Measurements from ENCODE around the gene SERPINB6. TPM values are rescaled to one million over a fixed set of nuclear protein-coding genes. Genes with fewer than 3 reads are reported as not detected.
"Not testable (repeated sequence)": the region's sequence is repeated elsewhere in the genome, so short reads cannot be mapped to it uniquely, and the experiment has no call there.

The SERPINB6 gene
- total RNA-seq, 1 experiment from 2014 or later, result 62.5 TPM

DNA sequence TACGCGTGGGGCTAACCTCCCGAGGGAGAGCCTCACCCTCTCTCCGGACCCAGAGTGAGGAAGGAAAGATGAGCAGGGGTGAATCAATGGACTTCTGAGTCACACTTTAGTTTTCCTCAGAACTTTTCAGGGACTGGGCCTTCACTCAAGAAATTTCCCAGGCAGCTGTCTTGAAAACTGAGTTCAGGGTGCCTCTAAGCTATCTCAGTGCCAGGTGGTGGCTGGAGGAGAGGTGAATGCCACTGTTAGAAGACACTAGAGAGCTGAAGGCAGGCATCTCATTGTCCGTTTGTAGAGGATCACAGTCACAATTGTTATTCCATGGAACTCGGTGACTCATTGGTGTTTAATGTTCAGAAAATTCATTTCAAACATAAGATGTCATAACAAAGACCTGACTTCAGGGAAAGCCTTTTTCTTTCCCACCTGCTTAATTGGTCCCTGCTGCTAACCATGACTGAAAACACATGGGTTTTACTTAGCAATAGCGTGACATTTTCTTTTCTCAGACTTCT, 5.3 kb upstream of the SERPINB6 start:
- H3K9me3 ChIP-seq (replicated peaks), result no peaks in the 10 kb centered on the region
- no peaks in the 10 kb centered on the region for H3K36me3 ChIP-seq
- no peaks in the 10 kb centered on the region for H3K27me3 ChIP-seq
- no peak overlapping the region for H3K27ac ChIP-seq
- no peak overlapping the region for H3K4me3 ChIP-seq
- DNase-seq, result peak in 1 of 2 experiments; percentile 15
- H3K4me1 ChIP-seq, result no peaks in the 10 kb centered on the region

DNA sequence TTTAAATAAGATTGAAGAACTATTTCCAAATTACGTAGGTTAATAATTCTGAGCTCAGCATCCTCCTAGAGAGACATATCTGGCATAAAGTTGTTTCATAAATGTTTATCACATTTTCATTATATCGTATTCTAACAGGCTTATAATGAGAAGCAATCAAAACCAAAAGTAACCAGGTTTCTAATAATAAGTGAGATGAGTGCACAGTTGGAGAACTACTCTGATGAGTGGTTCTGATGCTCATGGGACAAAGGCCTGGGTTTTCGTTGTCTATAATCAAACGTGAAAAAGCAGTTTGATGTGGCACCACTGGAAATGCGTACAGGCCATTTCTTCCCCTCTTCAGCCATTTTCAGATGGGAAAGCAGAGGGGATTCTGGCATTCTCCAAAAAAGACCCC, 4.7 kb upstream of the SERPINB6 start:
- no peaks in the 10 kb centered on the region for H3K4me1 ChIP-seq
- no peaks in the 10 kb centered on the region for H3K27me3 ChIP-seq
- H3K27ac ChIP-seq, result no peak overlapping the region

DNA sequence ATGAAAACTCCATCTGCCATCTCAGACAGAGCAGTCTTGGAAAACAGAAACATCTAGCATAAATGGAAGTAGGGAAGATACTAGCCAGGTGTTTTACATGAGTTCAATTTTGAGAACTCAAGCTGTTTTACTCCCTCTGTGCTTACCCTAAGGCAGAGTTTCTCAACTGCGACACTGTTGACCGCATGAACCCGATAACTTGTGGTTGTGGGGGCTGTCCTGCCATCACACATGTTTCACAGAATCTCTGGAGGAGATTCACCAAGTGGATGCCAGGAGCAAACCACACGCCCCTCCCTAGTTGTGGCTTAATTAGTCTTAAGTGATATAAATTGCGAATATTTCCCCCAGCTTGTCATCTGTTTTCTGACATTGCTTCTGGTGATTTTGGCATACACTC, 2.3 kb upstream of the SERPINB6 start:
- H3K27ac ChIP-seq, result no peak overlapping the region
- DNase-seq, result no peak
- H3K9me3 ChIP-seq (replicated peaks), result no peaks in the 10 kb centered on the region
- H3K27me3 ChIP-seq, result no peaks in the 10 kb centered on the region
- no peaks in the 10 kb centered on the region for H3K36me3 ChIP-seq
- H3K4me3 ChIP-seq, result no peak overlapping the region
- peaks cover 3% of the 10 kb centered on the region for H3K4me1 ChIP-seq

More for the DNA sequence above, 4.7 kb upstream of the SERPINB6 start:
- H3K36me3 ChIP-seq, result no peaks in the 10 kb centered on the region
- no peak overlapping the region for H3K4me3 ChIP-seq
- DNase-seq, result no peak
- no peaks in the 10 kb centered on the region for H3K9me3 ChIP-seq (replicated peaks)

DNA sequence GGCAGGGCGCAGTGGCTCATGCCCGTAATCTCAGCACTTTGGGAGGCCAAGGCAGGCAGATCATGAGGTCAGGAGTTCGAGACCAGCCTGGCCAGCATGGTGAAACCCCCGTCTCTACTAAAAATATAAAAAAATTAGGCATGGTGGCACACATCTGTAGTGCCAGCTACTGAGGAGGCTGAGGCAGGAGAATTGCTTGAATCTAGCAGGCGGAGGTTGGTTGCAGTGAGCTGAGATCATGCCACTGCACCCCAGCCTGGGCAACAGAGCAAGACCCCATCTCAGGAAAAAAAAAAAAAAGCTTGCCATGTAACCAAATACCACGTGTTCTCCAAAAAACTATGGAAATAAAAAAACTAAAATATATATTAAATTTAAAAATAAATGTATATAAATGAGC, 1.8 kb upstream of the SERPINB6 start:
- H3K9me3 ChIP-seq (replicated peaks); H3K36me3 ChIP-seq; H3K4me3 ChIP-seq; H3K27me3 ChIP-seq; DNase-seq; H3K4me1 ChIP-seq; H3K27ac ChIP-seq: not testable (repeated sequence)

DNA sequence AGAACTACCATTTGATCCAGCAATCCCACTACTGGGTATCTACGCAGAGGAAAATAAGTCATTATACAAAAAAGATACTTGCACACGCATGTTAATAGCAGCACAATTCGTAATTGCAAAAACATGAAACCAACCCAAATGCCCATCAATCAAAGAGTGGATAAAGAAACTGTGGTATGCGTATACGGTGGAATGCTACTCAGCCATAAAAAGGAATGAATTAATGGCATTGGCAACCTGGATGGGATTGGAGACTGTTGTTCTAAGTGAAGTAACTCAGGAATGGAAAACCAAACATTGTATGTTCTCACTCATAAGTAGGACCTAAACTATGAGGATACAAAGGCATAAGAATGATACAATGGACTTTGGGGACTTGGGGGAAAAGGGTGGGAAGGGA, 1.3 kb upstream of the SERPINB6 start:
- peak overlapping the region; percentile 92 for H3K4me3 ChIP-seq
- not testable (repeated sequence) for H3K27ac ChIP-seq; H3K27me3 ChIP-seq; H3K4me1 ChIP-seq; H3K36me3 ChIP-seq; DNase-seq; H3K9me3 ChIP-seq (replicated peaks)

DNA sequence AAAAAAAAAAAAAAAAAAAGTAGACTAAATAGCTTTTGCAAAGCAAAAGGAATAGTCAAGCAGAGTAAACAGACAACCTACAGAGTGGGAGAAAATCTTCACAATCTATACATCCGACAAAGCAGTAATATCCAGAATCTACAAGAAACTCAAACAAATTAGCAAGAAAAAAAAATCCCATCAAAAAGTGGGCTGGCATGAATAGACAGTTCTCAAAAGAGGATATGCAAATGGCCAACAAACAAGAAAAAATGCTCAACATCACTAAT, 786 bp upstream of the SERPINB6 start:
- H3K36me3 ChIP-seq; H3K27me3 ChIP-seq; H3K4me1 ChIP-seq; H3K9me3 ChIP-seq (replicated peaks): not testable (repeated sequence)
- DNase-seq, result peak in 1 of 2 experiments; percentile 6
- Histone ChIP-seq H3K4me3 (peak overlapping the region; percentile 92), H3K27ac (peak overlapping the region; percentile 93)

DNA sequence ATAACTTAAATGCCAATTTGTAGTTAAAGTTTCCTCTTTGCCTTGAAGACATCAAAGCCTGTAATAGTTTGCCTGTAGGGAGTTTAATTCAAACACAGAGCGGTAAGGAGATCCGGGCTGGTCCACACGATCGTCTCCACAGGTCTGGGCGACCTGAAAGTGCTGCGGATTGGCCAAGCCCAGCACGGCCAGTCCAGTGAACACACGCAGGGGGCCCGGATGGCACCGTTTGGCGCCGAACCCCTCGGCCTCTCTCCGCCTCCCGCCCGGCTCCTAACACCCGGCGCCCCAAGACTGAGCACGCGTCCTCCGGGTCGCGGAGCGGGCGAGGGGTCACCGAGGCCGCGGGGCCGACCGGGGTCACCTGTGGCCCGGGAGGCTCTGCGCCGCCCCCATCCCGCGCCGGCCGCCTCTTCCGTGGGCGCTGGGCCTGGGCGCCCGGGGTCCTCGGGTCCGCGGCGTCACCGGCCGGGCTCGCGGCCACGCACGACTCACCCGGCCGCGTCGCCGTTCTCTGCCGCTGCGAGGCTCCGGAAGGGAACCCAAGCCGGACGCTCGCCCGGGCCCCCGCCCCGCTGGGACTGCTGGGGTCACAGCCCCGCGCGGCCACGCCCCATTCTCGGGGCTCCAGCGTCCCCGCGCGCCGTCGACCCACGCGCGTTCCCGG, 481 bp downstream of the SERPINB6 start:
- DNase-seq, result peak; percentile 53 to 57
- H3K9me3 ChIP-seq (replicated peaks), result no peaks in the 10 kb centered on the region

DNA sequence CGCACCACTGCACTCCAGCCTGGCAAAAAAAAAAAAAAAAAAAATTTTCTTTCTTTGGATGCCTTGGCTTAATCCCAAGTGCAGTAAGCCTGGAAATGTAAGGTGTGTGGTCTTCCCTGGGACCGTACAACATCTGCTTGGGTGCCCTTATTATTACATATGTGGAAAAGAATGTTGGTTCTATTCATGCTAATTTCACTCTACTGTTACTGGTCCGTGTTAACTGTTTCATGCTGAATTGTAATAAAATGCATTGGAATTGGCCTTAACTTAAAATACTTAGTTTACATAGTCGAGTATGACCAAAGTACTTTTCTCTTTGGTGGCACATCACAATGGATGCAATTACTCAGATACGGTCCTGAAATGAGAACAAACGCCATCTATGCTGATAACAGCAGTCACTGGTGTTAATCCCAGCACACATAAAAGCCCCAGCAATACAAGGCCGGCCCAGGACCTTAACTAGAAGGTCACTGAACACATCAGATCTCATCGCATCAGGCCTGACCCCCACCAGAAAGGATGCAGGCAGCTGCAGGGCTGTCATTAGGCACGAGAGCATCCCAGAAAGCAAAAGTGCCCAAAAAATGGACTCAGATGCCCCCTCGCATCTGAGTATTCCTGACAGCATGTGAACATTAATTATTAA, 1.2 kb downstream of the SERPINB6 start:
- Histone ChIP-seq H3K27ac (peak overlapping the region; percentile 93), H3K4me3 (peak overlapping the region; percentile 92), H3K9me3 (replicated peaks) (no peaks in the 10 kb centered on the region), H3K27me3 (no peaks in the 10 kb centered on the region), H3K36me3 (no peaks in the 10 kb centered on the region), H3K4me1 (peaks cover 3% of the 10 kb centered on the region)
- DNase-seq, result peak; percentile 56 to 58

More for the DNA sequence above, 481 bp downstream of the SERPINB6 start:
- peaks cover 3% of the 10 kb centered on the region for H3K4me1 ChIP-seq
- H3K4me3 ChIP-seq, result peak overlapping the region; percentile 92
- peak overlapping the region; percentile 93 for H3K27ac ChIP-seq
- H3K27me3 ChIP-seq, result no peaks in the 10 kb centered on the region
- H3K36me3 ChIP-seq, result no peaks in the 10 kb centered on the region

DNA sequence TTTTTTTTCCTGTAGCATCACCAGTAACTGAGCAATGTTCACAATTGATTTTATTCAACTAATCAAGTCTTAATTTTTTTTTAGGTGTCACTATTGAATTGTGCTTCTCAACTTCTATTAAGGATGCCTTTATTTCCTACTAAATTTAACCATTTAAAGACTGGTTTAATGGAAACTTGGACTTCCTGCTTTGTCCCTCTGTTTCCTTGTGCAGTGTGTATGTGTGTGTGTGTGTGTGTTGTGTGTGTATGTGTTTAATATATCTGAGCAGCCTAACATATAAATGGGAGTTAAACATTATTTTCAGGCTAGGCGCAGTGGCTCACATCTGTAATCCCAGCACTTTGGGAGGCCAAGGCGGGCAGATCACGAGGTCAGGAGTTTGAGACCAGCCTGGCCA, 1.8 kb downstream of the SERPINB6 start:
- H3K4me1 ChIP-seq, result peaks cover 3% of the 10 kb centered on the region
- H3K4me3 ChIP-seq, result no peak overlapping the region
- no peaks in the 10 kb centered on the region for H3K9me3 ChIP-seq (replicated peaks)
- no peak overlapping the region; the same call in 1 of the 2 replicates for H3K27ac ChIP-seq
- no peaks in the 10 kb centered on the region for H3K27me3 ChIP-seq
- H3K36me3 ChIP-seq, result no peaks in the 10 kb centered on the region
- no peak for DNase-seq

DNA sequence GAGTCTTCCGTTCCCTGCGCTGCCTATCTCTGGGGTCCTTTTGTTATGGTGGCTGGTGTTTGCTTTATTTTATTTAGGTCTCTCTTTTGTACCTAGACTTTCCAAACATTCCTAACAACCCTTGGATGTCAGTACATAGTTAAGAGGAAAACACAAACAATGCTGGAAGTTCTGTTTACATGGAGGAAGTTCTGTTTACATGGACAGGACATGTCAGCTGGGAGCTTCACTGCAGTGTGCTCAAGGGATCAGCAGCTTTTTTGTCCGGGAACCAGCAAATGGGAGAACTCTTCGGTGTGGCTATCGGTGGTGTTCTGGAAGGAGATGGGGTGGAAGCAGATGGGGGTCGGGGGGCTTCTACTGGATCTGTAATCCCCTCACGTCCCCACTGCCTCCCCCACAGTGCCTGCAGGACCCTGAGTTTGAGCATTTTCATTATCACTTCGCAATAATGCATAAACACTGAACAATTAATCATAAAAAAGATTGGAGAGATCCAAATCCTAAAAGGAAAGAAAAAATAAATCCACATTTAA, 2.7 kb downstream of the SERPINB6 start:
- no peaks in the 10 kb centered on the region for H3K27me3 ChIP-seq
- H3K36me3 ChIP-seq, result no peaks in the 10 kb centered on the region
- no peak for DNase-seq
- H3K27ac ChIP-seq, result no peak overlapping the region
- H3K4me3 ChIP-seq, result no peak overlapping the region
- no peaks in the 10 kb centered on the region for H3K9me3 ChIP-seq (replicated peaks)
- H3K4me1 ChIP-seq, result peaks cover 3% of the 10 kb centered on the region

DNA sequence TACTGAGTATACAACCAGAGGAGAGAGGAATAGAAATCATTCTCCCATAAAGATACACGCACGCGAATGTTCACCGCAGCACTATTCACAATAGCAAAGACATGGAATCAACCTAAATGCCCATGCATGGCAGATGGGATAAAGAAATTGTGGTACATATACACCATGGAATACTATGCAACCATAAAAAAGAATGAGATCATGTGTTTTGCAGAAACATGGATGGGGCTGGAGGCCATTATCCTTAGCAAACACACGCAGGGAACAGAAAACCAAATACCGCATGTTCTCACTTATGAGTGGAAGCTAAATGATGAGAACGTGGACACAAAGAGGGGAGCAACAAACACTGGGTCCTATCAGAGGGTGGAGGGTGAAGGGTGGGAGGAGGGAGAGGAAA, 3.4 kb downstream of the SERPINB6 start:
- H3K9me3 ChIP-seq (replicated peaks), result no peaks in the 10 kb centered on the region
- no peak overlapping the region for H3K4me3 ChIP-seq
- peaks cover 3% of the 10 kb centered on the region for H3K4me1 ChIP-seq
- H3K27ac ChIP-seq, result no peak overlapping the region
- no peaks in the 10 kb centered on the region for H3K27me3 ChIP-seq
- DNase-seq, result no peak
- no peaks in the 10 kb centered on the region for H3K36me3 ChIP-seq

DNA sequence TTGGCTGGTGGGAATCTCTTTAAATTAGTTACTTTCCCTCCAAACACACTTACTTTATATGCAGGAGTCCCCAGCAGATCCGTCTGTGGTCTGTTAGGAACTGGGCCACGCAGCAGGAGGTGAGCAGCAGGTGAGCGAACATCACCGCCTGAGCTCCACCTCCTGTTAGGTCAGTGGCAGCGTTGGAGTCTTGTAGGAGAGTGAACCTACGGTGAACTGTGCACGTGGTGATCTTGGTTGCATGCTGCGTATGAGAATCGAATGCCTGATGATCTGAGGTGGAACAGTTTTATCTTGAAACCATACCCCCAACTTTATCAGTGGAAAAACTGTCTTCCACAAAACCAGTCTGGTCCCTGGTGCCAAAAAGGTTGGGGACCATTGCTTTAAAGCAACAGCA, 5.0 kb downstream of the SERPINB6 start:
- H3K36me3 ChIP-seq, result no peaks in the 10 kb centered on the region
- no peak overlapping the region for H3K27ac ChIP-seq
- no peaks in the 10 kb centered on the region for H3K27me3 ChIP-seq
- no peaks in the 10 kb centered on the region for H3K9me3 ChIP-seq (replicated peaks)
- peaks cover 3% of the 10 kb centered on the region for H3K4me1 ChIP-seq
- DNase-seq, result no peak
- H3K4me3 ChIP-seq, result no peak overlapping the region

DNA sequence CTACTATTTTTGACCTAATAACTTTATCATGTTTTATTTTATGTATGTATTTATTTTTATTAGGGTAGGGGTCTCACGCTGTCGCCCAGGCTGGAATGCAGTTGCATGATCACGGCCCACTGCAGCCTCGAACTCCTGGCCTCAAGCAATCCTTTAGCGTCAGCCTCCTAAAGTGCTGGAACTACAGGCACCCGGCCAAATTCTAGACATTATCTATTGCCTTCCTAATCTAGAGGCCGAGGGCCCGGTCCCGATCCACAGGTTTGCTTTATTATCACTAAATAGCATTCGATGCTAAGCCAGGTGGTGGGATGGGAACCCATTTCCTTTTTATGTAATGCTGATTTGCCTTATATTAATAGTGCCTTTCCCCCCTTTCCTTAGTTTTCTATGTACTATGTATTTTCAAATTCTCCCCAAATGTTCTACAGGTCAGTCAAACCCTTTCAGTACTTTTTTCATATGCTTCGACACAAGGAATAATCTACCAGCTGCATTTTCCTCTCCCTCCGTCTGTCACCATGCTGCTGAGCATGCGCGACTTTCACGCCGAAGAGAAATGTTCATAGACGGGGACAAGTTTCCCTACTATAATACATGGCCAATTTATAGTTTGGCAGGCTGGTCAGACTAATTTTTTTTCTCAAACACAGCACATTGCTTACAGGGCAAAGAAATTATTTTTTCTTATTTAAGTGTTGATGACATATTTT, 6.4 kb downstream of the SERPINB6 start:
- DNase-seq, result no peak
- Histone ChIP-seq H3K27ac (no peak overlapping the region), H3K27me3 (no peaks in the 10 kb centered on the region), H3K36me3 (no peaks in the 10 kb centered on the region), H3K9me3 (replicated peaks) (no peaks in the 10 kb centered on the region), H3K4me3 (no peak overlapping the region), H3K4me1 (no peaks in the 10 kb centered on the region; the same call in none of the 2 replicates)

DNA sequence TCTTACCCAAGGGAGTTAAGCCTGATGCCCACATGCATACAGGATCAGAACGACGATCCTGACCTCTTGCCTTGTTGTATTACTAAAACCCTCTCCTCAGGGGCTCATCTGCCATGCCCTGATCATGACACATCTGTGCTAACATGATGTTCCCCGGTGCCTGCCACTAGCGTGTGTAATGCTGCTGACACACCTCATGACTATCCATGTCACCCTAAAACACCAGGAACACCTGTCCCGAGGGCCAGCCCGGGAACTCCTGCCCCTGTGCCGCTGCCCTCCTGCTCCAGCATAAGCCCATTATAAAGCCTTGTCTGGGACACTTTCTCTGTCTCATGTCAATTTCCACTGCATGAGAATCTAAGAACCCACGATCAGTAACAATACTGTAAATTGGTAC, 7.6 kb downstream of the SERPINB6 start:
- no peaks in the 10 kb centered on the region for H3K27me3 ChIP-seq
- no peaks in the 10 kb centered on the region for H3K36me3 ChIP-seq
- no peak overlapping the region for H3K27ac ChIP-seq
- no peak overlapping the region for H3K4me3 ChIP-seq
- H3K9me3 ChIP-seq (replicated peaks), result no peaks in the 10 kb centered on the region
- H3K4me1 ChIP-seq, result no peaks in the 10 kb centered on the region
- DNase-seq, result no peak

DNA sequence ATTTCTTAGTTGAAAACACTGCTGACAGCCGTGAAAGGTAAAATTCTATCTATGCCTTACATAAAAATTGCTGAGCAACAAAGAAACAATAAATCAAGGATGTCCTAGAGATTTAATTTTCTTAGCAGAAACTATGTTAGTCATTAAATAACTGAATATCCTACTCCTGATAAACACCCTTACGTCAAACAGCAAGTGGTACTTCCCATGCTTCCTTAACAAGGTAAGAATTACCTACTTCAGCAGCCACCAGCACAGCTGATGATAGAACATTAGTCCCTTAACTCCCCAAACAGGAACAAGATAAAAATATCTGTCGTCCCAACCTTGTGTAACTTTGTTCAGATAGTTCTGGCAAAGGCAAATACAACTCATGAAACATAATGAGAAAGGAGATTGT, 8.7 kb downstream of the SERPINB6 start:
- H3K36me3 ChIP-seq, result no peaks in the 10 kb centered on the region
- no peak overlapping the region for H3K4me3 ChIP-seq
- no peak overlapping the region for H3K27ac ChIP-seq

More for the DNA sequence above, 8.7 kb downstream of the SERPINB6 start:
- Histone ChIP-seq H3K27me3 (no peaks in the 10 kb centered on the region), H3K4me1 (no peaks in the 10 kb centered on the region), H3K9me3 (replicated peaks) (no peaks in the 10 kb centered on the region)
- no peak for DNase-seq
